HG03520 (cell line): ENCODE measurements around the gene OR5C1.
"Not testable (repeated sequence)": the region's sequence is repeated elsewhere in the genome, so short reads cannot be mapped to it uniquely, and the experiment has no call there.

ENCODE experiments used
- ATAC-seq: cut with Tn5 transposase; IDR thresholded peaks from one replicate; pipeline ENCODE4 v1.9.1; 2021; ENCODE audit warnings: mild to moderate bottlenecking, moderate library complexity; ENCODE audit not compliant: unreplicated experiment

OR5C1 gene

GRCh38 chr9:122788831-122789230, at the start of gene OR5C1:
Gene OR5C1 (plus strand): TSS chr9:122788933. CDS start chr9:122788933, 0 bp downstream.
- no peak for ATAC-seq

- ATAC-seq = no peak
Measured at GRCh38 chr9:122742003-122742402, 46.7 kb upstream of the OR5C1 start, which contains the start of gene OR1L6. Gene OR1L6 (plus strand): TSS chr9:122742303. CDS start chr9:122749848, 7,545 bp downstream.

DNA sequence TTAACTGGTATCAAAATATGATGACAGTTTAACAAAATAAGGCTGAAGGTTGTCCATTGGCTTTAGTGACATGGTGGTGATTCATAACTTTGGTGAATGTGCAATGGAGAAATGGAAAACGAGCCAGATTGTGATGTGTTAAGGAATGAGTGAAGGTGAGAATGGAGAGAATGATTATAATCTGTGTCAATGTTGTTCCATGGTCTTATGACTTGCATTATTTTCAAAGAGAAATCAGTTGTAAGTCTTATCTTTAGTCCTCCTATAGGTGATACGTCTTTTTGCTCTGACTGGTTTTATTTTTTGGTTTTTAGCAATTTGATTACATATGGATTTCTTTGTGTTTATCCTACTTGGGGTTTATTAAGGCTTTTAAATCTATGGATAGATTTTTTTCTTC, 33.9 kb upstream of the OR5C1 start:
- no peak for ATAC-seq

- ATAC-seq = no peak
Measured at GRCh38 chr9:122767817-122768216, 20.9 kb upstream of the OR5C1 start.

DNA sequence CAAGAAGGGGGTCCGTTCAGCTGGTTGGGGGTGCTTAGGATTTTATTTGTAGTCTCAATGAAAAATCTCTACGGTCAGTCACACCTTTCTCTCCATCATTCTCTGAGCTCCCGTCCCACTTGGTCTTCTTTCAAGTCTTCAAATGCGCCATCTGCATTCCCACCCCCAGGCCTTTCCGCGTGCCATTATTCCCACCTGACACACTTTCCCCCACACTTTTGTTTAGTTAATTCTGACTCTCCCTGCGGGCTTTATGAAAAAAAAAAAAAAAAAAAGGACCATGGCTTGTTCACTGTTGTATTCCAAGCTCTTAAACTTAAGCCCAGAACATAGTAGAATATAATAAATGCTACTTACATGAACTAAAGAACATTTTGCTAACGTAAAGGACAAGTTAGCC, 11.7 kb upstream of the OR5C1 start:
- ATAC-seq = no peak

DNA sequence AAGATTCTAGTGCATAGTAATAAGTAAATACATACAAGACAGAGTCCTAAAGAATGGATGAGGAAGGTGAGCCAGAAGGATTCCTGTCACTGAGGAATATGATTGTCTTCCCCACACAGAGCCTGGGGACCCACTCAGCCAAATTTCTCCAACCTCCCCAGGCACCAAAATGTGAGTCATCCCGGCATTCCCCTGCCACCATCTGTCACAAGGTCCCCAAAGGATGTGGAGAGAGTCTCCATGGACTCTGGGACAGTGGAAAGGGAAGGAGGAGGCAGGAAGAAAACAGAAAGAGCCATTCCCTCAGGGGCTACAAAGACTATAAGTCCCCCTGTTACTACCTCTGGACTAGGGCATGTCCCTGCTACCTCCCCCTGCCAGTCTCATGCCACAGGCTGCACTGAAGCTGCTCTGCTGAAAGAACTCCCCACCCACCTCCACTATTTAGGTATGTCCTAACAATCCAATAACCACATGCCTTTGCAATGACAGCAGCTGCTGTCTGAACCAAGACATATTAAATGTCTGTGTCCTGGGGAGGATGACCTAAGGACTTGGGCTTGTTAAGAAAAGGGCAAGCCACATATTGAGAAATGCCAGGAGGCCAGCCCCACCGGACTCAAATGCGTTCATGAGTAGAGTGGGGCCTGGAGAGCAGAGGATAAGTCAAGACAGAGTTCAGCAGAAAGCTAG, 10.7 kb upstream of the OR5C1 start:
- ATAC-seq = no peak

GRCh38 chr9:122779181-122779580, 9.6 kb upstream of the OR5C1 start:
- no peak for ATAC-seq

- ATAC-seq = no peak
Measured at GRCh38 chr9:122780026-122780425, 8.7 kb upstream of the OR5C1 start.

DNA sequence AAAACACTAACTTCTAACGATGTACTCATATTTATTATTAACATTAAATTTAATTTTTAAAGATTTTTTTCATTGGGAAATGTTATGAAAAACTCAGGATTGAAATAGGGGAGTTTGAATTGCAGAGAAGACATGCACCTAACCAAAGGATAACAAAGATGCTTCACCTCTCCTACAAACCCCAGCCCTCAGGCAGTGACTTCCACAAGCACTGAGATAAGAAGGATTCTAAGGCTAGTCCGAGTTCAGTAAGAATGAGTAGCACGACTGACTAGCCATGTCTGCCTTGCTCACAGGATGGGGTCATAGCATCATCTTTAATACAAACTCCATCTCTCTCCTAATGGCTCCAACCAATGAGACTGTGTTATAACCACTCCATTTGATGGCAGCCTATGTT, 7.1 kb upstream of the OR5C1 start:
- ATAC-seq = no peak

DNA sequence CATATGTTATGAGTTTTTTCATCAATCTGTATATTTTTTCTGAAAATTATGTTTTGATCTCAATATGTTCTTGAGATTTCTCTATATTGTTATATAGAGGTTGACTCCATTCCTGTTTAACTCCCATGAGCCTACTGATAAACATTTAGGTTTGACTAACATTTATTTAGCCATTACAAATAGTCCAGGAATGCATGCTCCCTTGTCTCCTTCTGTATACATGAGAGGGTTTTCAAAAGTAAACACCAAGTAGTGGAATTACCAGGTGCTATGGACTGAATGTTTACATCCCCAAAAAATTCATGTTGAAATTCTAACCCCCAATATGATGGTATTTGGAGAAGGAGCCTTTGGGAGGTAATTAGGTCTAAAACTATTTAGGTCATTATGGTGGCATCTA, 3.5 kb upstream of the OR5C1 start:
- no peak for ATAC-seq

GRCh38 chr9:122786338-122786737, 2.4 kb upstream of the OR5C1 start:
- ATAC-seq = no peak

- ATAC-seq = no peak
Measured at GRCh38 chr9:122789256-122790046, 718 bp downstream of the OR5C1 start.

- no peak for ATAC-seq
Measured at GRCh38 chr9:122791872-122792669, 3.3 kb downstream of the OR5C1 start.

GRCh38 chr9:122797316-122798063, 8.8 kb downstream of the OR5C1 start:
- no peak for ATAC-seq

DNA sequence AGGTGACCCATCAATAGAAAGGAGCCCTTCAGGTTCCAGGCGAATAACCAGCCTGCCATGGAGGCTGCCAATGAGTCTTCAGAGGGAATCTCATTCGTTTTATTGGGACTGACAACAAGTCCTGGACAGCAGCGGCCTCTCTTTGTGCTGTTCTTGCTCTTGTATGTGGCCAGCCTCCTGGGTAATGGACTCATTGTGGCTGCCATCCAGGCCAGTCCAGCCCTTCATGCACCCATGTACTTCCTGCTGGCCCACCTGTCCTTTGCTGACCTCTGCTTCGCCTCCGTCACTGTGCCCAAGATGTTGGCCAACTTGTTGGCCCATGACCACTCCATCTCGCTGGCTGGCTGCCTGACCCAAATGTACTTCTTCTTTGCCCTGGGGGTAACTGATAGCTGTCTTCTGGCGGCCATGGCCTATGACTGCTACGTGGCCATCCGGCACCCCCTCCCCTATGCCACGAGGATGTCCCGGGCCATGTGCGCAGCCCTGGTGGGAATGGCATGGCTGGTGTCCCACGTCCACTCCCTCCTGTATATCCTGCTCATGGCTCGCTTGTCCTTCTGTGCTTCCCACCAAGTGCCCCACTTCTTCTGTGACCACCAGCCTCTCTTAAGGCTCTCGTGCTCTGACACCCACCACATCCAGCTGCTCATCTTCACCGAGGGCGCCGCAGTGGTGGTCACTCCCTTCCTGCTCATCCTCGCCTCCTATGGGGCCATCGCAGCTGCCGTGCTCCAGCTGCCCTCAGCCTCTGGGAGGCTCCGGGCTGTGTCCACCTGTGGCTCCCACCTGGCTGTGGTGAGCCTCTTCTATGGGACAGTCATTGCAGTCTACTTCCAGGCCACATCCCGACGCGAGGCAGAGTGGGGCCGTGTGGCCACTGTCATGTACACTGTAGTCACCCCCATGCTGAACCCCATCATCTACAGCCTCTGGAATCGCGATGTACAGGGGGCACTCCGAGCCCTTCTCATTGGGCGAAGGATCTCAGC, 11.6 kb downstream of the OR5C1 start, which contains the start of gene OR1K1:
TSS of gene OR1K1 (plus strand) at position 58 of the 995 bp plus-strand sequence. CDS start at position 58, 0 bp downstream.
- no peak for ATAC-seq

- no peak for ATAC-seq
Measured at GRCh38 chr9:122806661-122807060, 17.9 kb downstream of the OR5C1 start.

DNA sequence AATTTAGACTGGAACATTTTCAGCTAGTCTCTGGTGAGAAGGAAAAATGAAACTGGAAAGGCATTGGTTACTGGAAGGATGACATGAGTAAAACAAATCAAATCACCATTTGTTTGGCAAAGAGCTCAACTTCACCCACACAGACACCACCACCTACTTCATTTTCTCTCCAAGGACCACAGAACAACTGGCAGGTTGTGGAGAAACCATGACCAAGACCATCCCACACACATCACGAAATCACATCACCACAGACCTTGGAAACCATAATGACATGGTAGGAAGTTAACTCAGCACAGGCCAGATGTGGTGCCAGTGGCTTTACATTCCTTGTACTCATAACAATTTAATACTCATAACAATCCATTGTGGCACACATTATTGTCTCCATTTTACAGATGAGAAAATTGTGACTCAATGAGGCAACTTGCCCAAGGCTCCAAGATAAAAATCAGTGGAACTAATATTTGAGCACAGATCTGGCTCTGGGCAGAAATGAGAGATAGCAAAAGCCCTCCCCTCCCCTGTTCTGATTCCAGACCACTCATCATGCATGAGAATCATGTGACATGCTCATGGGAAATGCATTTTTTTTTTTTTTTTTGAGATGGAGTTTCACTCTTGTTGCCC, 18.7 kb downstream of the OR5C1 start:
- no peak for ATAC-seq

- no peak for ATAC-seq
Measured at GRCh38 chr9:122808141-122808540, 19.4 kb downstream of the OR5C1 start.

- ATAC-seq = not testable (repeated sequence)
Measured at GRCh38 chr9:122809261-122809660, 20.5 kb downstream of the OR5C1 start.
